ENCODE data around the gene CCER1. TPM values are rescaled to one million over a fixed set of nuclear protein-coding genes. Genes with fewer than 3 reads are reported as not detected.

CCER1 gene
- total RNA-seq, 1 experiment from 2014 or later: not detected

- peaks cover 21 to 29% of the 10 kb centered on the region in 2 experiments for H3K4me1 Mint-ChIP-seq
- peaks cover 21% of the 10 kb centered on the region; the same call in 1 of the 2 replicates for H3K27me3 ChIP-seq (ENCODE audit: insufficient read depth, low read length)
- H2AK5ac ChIP-seq (ENCODE audit: insufficient read length, low read length): no peak overlapping the region
- no peak overlapping the region for H3K4ac ChIP-seq (ENCODE audit: low read depth, low read length)
- no peaks in the 10 kb centered on the region for H3K23me2 ChIP-seq (ENCODE audit: insufficient read length, low read depth, low read length, poor library complexity, severe bottlenecking)
- WGBS (ENCODE audit: extremely low coverage, insufficient read length, low lambda C conversion rate): no CpG with 5 or more reads among the region's 3 CpGs
- H3K27ac Mint-ChIP-seq: no peak overlapping the region
- H3K9ac ChIP-seq (ENCODE audit: extremely low read depth, insufficient read length, low read length): no peak overlapping the region
- no peak overlapping the region for H2BK15ac ChIP-seq (ENCODE audit: low read depth, low read length)
- no peak overlapping the region for H3K4me3 Mint-ChIP-seq
- H3K36me3 Mint-ChIP-seq (ENCODE audit: insufficient read depth in 1 of 3, low read depth in 3 of 3): no peaks in the 10 kb centered on the region
- H3K56ac ChIP-seq (ENCODE audit: insufficient read length, low read depth, low read length): no peak overlapping the region
- H3K79me2 ChIP-seq (ENCODE audit: insufficient read depth, low read length): no peaks in the 10 kb centered on the region
- no peak for TF ChIP-seq CTCF (conservative IDR thresholded peaks at IDR 0.05)
- no peak overlapping the region for H2BK12ac ChIP-seq (ENCODE audit: insufficient read length, low read depth, low read length)
- H3T11ph ChIP-seq (ENCODE audit: low read length): no peak overlapping the region
- H4K8ac ChIP-seq (replicated peaks; ENCODE audit: insufficient read length, low read depth, low read length): no peak overlapping the region
- H4K91ac ChIP-seq (ENCODE audit: insufficient read length, low read depth, low read length): no peak overlapping the region
- DNase-seq: no peak
- H3K79me1 ChIP-seq (ENCODE audit: insufficient read depth, low read depth, low read length, poor library complexity, severe bottlenecking): no peaks in the 10 kb centered on the region
- no peak overlapping the region for H2BK120ac ChIP-seq (ENCODE audit: low read depth, low read length, poor library complexity, severe bottlenecking)
- peaks cover 2% of the 10 kb centered on the region in 2 experiments; a peak in 2 of 5 replicates for H3K9me3 Mint-ChIP-seq
- no peak overlapping the region for H3K23ac ChIP-seq (ENCODE audit: insufficient read length, low read depth, low read length)
- H2AFZ ChIP-seq (ENCODE audit: low read length): no peak overlapping the region
- no peak overlapping the region for H3K18ac ChIP-seq (ENCODE audit: insufficient read length, low read depth, low read length)
- H3K4me2 ChIP-seq (ENCODE audit: insufficient read depth, insufficient read length, low read length): no peak overlapping the region
- H2BK20ac ChIP-seq (ENCODE audit: low read depth, low read length, poor library complexity, severe bottlenecking): no peak overlapping the region
- no peaks in the 10 kb centered on the region for H3K9me3 ChIP-seq (ENCODE audit: control insufficient read depth, low read depth, low read length)
- H4K5ac ChIP-seq (ENCODE audit: insufficient read length, low read depth, low read length): no peak overlapping the region
- H3K27me3 Mint-ChIP-seq (ENCODE audit: low read depth): peaks cover 52% of the 10 kb centered on the region
- no peak overlapping the region for H2BK5ac ChIP-seq (ENCODE audit: insufficient read length, low read length)
- H3K14ac ChIP-seq (ENCODE audit: insufficient read depth, low read length): no peak overlapping the region
- H4K20me1 ChIP-seq (ENCODE audit: control insufficient read depth, insufficient read depth, insufficient read length): no peaks in the 10 kb centered on the region
- no peaks in the 10 kb centered on the region; the same call in 1 of the 2 replicates for H3K4me1 ChIP-seq (ENCODE audit: insufficient read depth, low read length)
- H3K27ac ChIP-seq (ENCODE audit: insufficient read length, low read depth, low read length): no peak overlapping the region
Measured at GRCh38 chr12:90979951-90980350, 25.0 kb upstream of the CCER1 start.

Measured in H9 (cell line).